ENCODE results near the gene SP4.

SP4 gene

GRCh38 chr7:21504021-21504420 lies 76.1 kb downstream of the SP4 start:
- Histone ChIP-seq H3K4me1 (no peaks in the 10 kb centered on the region), H3K27ac (no peak overlapping the region), H3K27me3 (no peaks in the 10 kb centered on the region), H3K4me3 (no peak overlapping the region), H3K9me3 (no peaks in the 10 kb centered on the region), H3K36me3 (peaks cover 1 to 11% (median 8%) of the 10 kb centered on the region in 3 donors)
- no peak for TF ChIP-seq CTCF (IDR thresholded peaks at IDR 0.05)
- DNase-seq, result no peak
- intact Hi-C loops (cut with DNase I; ENCODE audit: low total_unique reads), result no loop called here

- Histone ChIP-seq H3K27me3 (no peaks in the 10 kb centered on the region), H3K9me3 (no peaks in the 10 kb centered on the region), H3K4me1 (no peaks in the 10 kb centered on the region), H3K36me3 (peaks cover 11 to 28% (median 15%) of the 10 kb centered on the region in 3 donors), H3K4me3 (no peak overlapping the region), H3K27ac (no peak overlapping the region)
- no peak for DNase-seq
- TF ChIP-seq CTCF (IDR thresholded peaks at IDR 0.05), result peak; percentile 45 to 56
- intact Hi-C loops (cut with DNase I; ENCODE audit: low total_unique reads), result no loop called here
These were observed 79.9 kb downstream of the SP4 start for GRCh38 chr7:21507627-21508343.

GRCh38 chr7:21508538-21508937 lies 80.7 kb downstream of the SP4 start:
- Histone ChIP-seq H3K4me3 (no peak overlapping the region), H3K27me3 (no peaks in the 10 kb centered on the region), H3K27ac (no peak overlapping the region), H3K9me3 (no peaks in the 10 kb centered on the region), H3K4me1 (no peaks in the 10 kb centered on the region), H3K36me3 (peaks cover 11 to 33% (median 15%) of the 10 kb centered on the region in 3 donors)
- intact Hi-C loops (cut with DNase I; ENCODE audit: low total_unique reads), result no loop called here
- TF ChIP-seq CTCF (IDR thresholded peaks at IDR 0.05), result no peak
- no peak for DNase-seq

- DNase-seq, result no peak
- H3K36me3 ChIP-seq, result peaks cover 7 to 34% (median 11%) of the 10 kb centered on the region in 3 donors
- intact Hi-C loops (cut with DNase I; ENCODE audit: low total_unique reads), result no loop called here
- no peak for TF ChIP-seq CTCF (IDR thresholded peaks at IDR 0.05)
- no peaks in the 10 kb centered on the region for H3K4me1 ChIP-seq
- H3K4me3 ChIP-seq, result no peak overlapping the region
- no peaks in the 10 kb centered on the region for H3K9me3 ChIP-seq
- no peak overlapping the region for H3K27ac ChIP-seq
- no peaks in the 10 kb centered on the region for H3K27me3 ChIP-seq
These were observed 86.2 kb downstream of the SP4 start for GRCh38 chr7:21514062-21514461.

GRCh38 chr7:21524680-21525079 lies 96.8 kb downstream of the SP4 start:
- no peaks in the 10 kb centered on the region for H3K27me3 ChIP-seq
- H3K9me3 ChIP-seq, result no peaks in the 10 kb centered on the region
- no peaks in the 10 kb centered on the region for H3K4me1 ChIP-seq
- TF ChIP-seq CTCF (IDR thresholded peaks at IDR 0.05), result no peak
- H3K36me3 ChIP-seq, result no peaks in the 10 kb centered on the region
- intact Hi-C loops (cut with DNase I; ENCODE audit: low total_unique reads), result no loop called here
- no peak overlapping the region for H3K27ac ChIP-seq
- H3K4me3 ChIP-seq, result no peak overlapping the region
- no peak for DNase-seq
